GM19238 (cell line): Measurements from ENCODE around the gene SYCP2.
A peak's percentile ranks its signal among the peaks of the same experiment; 100 is the strongest.

ENCODE experiments used
- DNase-seq: peaks from one replicate; pipeline ENCODE4 v3.0.0; 2011; ENCODE audit warnings: low spot score; ENCODE audit not compliant: insufficient read length

SYCP2 gene

DNA sequence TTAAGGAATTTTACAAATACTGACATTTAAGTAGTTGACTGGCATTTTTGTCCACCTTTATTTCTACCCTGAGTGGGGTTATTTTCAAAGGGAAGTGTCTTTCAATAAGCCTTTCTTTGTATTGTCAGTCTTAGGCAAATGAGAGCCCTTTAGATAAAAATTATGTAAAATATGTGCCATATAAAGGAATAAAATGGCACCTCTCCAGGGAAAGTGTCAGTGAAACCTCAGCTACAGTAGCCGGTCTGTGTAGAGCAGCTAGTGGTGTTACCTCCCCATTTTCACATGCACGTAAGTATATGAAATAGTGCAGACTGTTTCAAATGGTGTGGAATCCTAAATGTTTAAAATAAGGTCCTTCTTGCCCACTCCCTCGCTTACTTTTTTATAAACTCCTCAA, 11.7 kb upstream of the SYCP2 start:
- DNase-seq = no peak

DNA sequence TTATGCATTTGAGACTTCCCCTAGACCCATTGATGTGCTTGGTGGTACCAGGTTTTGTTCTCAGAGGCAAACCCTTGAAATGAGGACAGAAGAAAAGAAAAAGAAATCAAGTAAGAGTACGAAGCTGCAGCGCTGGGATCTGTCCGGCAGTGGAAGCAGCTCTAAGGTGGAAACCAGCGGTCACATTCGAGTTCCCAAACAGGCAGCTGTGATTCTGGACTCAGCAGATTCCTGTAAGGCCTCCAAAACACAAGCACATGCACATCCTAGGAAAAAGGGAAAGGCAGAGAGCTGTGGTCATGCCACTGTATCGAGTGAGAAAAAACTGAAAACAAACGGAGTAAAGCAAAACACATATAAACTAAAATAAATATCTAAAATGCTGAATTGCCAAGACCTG, 11.3 kb upstream of the SYCP2 start:
- no peak for DNase-seq

DNA sequence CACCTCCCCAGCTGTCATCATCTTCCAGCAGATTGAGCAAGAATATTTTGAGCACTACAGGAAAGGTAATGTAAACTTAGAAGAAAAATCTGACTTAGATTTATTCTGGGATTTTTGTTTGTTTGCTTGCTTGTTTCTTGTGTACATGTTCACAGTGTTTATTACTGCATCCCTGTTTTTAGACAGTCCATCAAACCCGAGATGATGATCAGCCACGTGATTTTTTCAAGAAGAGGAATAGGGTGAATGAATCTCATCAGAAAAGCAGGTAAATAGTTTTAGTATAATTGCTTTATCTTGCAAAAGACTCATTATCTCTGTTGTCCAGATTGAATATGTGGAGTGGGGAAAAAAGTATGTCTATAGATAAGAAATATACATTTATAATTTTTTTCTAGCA, 8.8 kb upstream of the SYCP2 start:
- no peak for DNase-seq

DNA sequence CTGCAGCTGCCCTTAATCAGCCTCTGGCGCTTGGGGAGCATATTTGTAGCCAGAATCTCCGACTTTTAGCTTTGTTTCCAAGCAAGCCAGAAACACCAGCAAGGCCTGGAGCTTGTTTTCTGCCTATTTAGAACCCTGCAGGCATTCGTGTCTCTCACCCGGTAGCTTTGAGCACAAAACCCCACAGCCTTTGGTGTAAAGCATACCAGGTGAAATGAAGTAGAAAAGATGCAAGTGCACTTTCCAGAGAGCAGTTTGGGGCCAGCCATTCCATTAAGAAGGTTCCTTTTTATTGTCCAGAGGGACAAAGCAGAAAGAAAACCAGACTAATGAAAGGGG, 7.5 kb upstream of the SYCP2 start:
- DNase-seq = no peak

DNA sequence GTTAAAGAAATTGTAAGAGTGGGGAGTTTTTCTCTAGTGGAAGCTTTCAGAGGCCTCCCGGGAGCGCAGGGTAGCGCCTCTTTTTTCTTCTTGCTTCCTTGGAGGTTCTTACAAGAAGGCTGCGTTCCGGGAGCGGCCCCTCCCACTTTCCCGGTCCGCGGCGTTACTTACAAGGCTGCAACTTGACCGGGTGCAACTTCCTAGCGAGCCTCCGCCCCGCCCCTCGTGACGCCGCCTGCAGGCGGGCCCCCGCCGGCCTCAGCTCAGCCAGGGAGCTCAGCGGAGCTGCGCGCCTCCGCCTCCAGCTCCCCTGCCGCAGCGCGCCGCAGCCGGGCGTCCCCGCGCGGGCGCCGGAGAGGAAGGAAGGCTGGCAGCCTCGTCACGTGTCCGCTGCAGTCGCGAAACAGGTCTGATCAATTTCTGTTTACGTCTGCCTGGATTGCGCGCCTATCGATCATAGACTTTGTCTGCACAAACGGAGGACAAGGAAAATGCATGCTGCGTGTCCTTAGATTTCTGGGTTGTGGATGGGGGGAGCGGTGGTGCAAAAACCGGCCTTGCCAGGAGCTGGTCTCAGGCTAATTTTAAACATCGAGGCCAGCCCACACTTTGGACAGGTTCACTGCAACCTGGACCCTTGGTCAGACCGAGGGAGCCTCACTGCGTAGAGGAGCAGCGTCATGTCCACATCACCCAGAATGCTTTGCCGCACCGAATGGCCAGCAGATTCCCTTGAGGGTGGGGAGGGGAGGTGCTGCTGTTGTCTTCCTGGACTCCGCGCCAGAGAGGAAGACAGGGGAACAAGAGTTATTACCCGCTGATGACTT, 6.9 kb upstream of the SYCP2 start, which contains the start of the genes FAM217B and PPP1R3D:
TSS of gene FAM217B (plus strand) at position 261 of the 827 bp plus-strand sequence. CDS start 3,555 bp downstream, outside the sequence.
TSS of gene PPP1R3D (minus strand) at position 177 of the 827 bp plus-strand sequence. CDS start 374 bp downstream, outside the sequence.
- peak; percentile 97 for DNase-seq

DNA sequence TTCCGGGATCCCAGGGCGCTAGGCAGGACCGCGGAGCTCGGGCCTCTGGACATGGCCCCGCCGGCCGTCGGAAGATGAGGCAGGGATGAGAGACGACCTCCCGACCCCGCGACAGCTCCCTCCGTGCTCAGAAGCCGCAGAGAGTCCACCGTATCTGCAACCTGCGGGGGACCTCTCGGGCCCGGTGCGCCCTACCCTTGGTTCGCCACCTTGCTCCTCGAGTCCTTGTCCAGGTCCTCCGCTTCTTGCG, 6.4 kb upstream of the SYCP2 start:
- DNase-seq = no peak

DNA sequence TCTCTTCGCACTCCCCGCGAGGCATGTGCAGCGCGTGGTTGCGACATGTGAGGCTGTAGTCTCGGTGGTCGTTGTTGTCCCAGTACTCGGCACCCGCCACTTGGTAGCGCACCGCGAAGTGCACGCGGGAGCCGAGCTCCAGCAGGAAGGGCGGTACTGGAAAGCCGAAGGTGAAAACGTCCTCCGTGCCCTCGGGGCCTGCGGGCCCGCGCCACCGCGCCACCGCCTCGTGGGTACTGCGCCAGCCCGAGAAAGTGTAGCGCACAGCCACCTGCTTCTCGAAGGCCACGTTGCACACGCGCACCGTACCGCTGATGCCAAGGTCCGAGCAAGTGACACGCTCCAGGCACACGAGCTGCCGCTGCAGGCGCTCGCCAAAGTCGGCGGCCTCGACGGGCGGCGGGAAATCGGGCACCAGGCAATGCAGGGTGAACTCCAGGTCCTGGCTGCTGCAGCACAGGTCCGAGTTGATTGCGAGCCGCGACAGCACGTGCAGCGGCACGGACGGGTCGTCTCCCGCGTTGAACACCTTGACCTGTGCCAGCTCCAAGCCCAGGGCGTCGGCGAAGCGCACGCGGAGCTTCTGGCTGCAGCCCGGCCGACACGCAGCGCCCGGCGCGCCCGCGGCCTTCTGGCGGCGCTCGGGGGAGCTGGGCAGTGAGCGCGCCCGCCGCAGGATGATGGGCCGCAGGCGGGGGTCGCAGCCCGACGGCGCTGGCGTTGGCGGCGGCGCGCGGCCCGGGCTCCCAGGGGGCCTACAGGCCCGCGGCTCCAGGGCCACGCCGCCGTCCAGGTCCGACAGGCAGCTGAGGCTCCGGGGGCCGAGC, 5.8 kb upstream of the SYCP2 start:
- no peak for DNase-seq

DNA sequence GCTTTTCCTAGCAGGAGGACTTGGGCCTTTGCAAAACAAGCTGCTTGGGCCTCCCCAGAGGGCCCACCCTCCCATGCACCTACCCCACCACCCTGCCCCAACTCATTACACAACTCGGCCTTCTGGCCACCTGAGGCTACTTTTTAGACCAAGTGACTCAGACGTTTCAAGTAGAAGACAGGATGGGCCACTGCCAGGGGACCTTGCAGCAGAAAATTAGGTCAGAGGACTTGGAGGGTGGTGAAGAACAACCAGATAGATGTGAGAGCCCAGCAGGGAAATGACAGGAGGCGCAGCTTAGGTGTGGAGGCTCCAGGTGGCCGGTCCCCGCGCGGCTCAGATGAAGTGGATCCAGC, 5.2 kb upstream of the SYCP2 start:
- no peak for DNase-seq

DNA sequence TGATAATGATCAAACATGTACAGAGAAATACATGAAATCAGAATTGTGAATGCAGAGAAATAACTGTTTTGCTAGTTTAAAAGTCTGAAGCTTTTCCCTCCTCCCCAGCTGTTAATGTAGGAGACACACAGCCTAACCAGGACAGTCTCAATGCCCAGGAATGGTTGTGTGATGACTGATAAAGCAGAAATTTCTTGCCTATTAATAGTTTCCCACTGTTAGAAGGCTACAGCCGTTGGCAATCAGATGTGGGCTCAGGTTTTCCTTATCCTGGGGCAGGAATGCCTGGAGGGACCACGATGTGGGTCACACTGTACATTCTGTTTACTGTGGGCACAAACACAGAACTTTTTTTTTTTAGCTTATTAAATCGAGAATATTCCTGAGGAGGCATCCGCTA, 4.8 kb upstream of the SYCP2 start:
- DNase-seq = no peak

DNA sequence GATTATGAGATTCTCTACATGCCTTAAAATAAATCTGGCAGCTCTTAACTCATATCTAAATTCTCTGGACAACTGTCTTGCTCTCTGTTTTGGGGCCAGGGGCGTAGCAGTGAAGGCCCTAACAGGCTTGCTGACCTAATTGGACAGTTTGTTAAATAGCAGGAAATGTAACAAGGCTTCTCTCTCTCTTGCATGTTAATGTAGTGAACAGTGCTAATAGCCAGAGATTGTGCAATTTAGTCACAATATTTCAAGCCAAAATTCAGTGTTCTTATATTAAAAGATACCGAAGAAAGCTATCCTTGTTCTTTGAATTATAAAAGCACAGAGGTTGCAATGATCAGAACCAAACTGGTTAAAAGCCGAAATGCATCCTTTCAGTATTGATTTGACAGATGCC, 3.7 kb upstream of the SYCP2 start:
- no peak for DNase-seq

DNA sequence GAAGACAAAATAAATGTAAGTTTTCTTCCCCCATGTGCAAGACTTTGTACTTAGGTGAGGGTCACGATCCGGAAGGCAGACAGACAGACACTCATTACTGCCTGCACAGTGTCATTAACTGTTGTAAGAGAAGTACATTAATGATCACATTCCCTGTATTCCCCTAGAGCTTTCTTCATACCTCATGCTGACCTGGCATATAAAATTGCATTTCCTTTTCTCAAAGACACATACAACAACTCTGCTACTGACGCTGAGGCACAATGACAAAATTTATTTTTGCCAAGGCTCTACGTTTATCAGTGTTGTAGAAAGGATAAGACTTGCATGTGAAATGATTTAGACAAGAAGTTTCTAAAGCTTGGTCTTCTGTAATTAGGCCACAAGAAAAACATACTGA, 3.0 kb upstream of the SYCP2 start:
- no peak for DNase-seq

DNA sequence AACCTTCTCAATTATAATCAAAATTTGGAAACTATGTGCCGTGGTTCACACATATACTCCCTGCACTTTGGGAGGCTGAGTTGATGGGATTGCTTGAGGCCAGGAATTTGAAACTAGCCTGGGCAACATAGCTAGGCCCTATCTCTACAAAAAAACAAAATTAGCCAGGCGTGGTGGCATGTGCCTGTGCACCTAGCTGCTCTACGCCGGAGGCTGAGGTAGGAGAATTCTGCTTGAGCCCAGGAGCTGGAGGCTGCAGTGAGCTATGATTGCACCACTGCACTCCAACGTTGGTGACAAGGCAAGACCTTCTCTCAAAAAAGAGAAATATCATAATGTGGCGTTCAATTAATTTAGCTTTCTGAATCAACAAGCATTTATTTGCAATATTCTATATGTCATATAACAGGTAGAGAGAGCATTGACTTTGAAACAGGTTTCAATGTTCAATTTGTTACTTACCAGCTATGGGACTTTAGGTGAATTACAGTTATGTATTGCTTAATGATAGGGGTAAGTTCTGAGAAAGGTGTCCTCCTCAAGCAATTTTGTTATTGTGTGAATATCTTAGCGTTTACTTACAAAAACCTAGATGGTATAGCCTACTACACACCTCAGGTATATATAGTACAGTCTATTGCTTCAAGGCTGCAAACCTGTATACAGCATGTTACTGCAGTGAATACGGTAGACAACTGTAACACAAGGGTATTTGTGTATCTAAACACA, 2.2 kb upstream of the SYCP2 start:
- no peak for DNase-seq

DNA sequence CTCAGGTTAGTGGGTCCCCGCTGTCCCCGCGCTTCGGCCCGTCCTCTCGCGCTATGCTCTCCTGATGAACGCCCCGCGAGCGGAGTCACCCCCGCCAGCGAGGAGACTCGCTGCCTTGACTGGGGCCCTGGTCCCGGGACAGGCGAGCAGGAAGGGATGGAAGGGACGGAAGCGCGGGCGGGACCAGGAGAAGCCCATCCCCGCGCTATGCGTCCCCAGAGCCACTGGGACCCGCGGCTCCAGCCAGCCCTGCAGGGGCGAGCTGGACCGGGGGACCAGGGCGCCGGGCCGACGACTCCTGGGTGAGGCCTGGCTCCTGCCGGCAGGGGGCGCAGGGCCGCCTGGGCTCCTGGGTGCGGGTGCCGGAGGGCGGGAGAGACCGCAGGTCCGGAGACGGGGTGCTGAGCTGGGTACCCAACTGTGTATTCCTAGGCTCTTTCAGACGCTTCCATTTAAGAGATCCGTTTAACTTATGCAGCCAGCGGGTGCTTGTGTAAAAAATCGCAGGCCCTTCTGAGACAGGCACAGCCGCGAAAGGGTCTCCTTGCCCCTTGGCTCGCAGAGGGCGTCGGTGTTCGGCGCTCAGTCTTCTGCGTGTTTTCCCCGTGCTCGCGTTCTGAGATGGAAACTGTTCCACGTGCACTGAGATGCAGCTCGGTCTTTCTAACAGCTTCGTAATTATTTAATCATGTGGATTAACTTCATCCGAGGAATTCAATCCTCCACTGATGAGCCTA, 580 bp upstream of the SYCP2 start:
- DNase-seq = peak; percentile 85

DNA sequence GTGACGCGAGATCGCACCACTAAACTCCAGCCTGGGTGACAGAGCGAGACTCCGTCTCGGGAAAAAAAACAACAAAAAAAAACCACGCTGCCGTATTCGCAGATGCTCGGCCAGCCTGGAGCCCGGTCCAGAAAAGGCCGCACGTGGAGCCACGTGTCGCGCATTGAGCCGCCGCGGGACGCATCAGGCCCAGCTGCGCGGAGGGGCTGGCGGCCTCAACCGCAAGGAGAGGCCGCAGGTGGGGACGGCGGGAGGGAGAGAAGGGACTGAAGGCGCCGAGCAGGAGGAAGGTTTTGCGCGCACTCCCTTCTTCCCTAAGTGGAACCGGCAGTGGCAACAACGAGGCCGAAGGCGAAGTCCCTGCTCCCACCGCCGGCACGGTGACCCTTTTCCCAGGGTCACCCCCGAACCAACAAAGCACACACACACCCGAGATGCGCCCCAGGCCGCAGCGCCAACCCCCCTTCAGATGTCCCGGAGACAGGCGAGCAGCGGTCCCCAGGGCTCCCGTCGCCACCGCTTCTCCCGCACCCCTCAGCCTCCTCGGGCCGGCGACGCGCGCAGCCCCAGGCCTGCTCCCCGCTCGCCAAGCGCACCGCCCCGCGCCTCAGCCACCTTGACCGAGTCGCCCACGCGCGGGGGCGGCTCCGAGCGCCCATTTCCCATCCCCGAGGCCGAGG, 681 bp downstream of the SYCP2 start:
- no peak for DNase-seq

DNA sequence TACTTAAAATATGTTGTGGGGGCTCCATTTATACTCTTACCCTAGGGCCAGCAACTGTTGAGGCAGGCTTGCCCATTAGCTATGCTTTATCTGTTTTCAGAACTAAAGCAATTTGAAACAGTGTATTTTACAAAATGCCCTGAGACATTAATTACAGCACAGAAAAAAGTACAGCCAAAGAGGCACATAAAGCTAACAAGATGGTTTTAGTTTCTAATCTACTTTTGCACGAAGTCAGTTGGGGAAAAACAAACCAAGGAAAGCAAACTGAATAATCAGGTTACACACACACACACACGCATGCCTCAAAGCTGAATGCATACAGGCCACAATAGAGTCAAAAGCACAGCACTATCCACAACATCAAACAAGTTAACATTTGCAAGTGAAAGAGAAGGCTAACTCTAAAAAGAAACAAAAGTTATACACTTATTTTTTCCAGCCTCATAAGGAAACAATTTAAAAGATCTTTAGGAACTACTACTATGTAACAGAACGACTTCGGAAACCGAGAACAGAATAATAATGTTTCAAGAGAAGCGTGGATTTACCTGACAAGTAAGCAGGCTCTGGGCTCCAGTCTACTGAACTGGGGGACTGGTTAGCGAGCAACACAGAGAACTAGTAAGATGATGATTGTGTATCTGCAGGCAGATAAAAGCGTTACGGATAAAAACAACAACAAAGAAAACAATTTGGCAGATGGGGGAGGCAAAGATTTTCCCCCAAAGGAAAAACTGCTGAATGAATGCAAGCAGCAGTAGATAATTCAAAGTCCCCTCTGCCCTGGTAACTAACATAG, 1.7 kb downstream of the SYCP2 start:
- no peak for DNase-seq

DNA sequence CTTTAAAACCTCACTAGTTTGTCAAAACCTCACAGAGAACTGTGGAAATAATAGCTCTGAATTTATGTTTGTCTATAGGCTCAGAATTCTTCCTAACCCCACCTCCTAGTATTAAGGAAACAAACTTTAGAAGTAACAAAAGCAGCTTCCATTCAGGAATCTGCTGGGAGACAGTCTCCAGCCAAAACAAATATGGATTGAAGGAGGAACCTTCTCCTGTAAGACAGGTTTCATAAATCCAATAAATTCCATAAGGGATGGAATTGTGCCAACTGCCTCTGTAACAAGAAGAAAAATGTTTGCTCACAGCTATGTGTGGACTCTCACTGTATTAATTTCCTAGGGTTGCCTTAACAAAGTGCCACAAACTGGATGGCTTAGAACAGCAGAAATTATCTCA, 7.5 kb downstream of the SYCP2 start:
- DNase-seq = no peak

DNA sequence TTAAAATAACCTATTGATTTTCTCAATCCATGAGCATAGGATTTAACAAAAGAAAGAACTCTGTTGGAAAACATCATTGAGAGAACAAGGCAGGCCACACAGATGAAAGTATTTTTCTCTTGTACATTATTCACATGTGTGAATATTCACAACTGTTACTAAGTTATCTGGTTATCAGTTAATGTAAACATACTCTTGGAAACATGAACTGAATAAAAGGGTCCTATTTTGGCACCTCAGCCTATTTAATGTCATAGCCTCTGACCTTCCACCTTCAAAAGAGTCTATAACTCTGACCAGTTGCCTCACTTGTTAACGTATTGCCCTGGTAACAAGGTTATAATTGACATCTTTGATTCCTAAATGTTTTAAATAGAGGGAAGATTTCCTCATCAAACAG, 8.1 kb downstream of the SYCP2 start:
- no peak for DNase-seq

DNA sequence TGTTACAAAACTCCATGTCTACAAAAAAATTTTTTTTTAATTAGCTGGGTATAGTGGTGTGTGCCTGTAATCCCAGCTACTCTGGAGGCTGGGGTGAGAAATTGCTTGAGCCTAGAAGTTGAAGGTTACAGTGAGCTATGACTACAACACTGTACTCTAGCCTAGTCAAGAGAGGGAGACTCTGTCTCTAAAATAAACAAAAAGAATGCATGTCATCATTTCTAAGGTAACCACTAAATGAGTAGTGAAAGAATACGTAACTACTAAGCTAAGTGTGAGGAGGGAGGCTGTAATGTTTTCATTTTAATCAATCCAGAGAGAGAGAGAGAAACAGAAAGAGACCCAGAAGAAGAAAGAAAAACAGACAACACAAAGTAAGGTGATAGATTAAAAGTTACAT, 9.9 kb downstream of the SYCP2 start:
- no peak for DNase-seq

DNA sequence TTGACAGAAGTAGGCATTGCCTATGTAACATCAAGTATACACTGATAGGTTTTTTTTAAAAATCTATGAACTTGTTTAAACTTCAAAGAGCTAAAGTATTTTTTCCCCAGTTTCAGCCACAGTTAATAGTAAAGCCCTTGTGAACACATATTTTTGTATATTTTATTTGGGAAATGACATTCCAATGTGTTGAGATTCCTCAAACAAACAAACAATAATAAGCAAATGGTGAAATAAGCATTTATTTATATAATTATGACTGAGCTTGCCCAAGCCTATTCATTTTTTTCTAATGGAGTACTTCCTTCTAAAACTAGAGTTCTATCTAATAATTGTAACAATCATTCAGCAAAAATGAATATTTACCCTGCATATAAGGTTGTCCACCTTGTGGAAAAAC, 12.5 kb downstream of the SYCP2 start:
- DNase-seq = no peak

DNA sequence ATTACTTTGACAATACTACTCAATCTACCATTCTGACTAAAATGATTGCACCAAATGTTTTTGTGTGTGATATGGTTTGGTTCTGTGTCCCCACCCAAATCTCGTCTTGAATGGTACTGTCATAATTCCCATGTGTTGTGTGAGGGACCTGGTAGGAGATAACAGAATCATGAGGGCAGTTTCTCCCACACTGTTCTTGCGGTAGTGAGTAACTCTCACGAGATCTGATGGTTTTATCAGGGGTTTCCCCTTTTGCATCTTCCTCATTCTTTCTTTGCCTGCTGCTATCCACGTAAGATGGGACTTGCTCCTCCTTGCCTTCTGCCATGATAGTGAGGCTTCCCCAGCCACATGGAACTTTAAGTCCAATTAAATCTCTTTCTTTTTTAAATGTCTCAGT, 20.8 kb downstream of the SYCP2 start:
- no peak for DNase-seq
